ENCODE measurements around the gene KCNE1. TPM values are rescaled to one million over a fixed set of nuclear protein-coding genes. Genes with fewer than 3 reads are reported as not detected.

Gene KCNE1
- polyA plus RNA-seq, 2 of the 4 experiments (the other 2 are of a cell fraction), result 0.17 TPM; not detected in 1

GRCh38 chr21:34536311-34536710 lies 24.3 kb upstream of the KCNE1 start (continued):
- no peak for TF ChIP-seq CTCF (IDR thresholded peaks at IDR 0.05)
- no peak for TF ChIP-seq MAZ (IDR thresholded peaks at IDR 0.05; ENCODE audit: borderline replicate concordance, low read depth, low read length)
- no peak for TF ChIP-seq FOXS1 (CRISPR knock-in tag; IDR thresholded peaks at IDR 0.05)
- no peak for TF ChIP-seq HES2 (IDR thresholded peaks at IDR 0.05)
- no peak for TF ChIP-seq ESRRA (IDR thresholded peaks at IDR 0.05; ENCODE audit: borderline replicate concordance, low read length)
- no peak for TF ChIP-seq RARB (CRISPR knock-in tag; IDR thresholded peaks at IDR 0.05)
- TF ChIP-seq HMGXB4 (CRISPR knock-in tag; IDR thresholded peaks at IDR 0.05; ENCODE audit: borderline replicate concordance), result no peak
- no peak for TF ChIP-seq MAX (IDR thresholded peaks at IDR 0.05)
- TF ChIP-seq CHD2 (IDR thresholded peaks at IDR 0.05; ENCODE audit: low read length, partially characterized antibody), result no peak

GRCh38 chr21:34535886-34536285 lies 23.9 kb upstream of the KCNE1 start:
- POLR2A ChIA-PET, result no interaction called here
- H3K4me2 ChIP-seq, result no peak overlapping the region
- TF ChIP-seq ZSCAN20 (CRISPR knock-in tag; IDR thresholded peaks at IDR 0.05) (no peak), USF2 (IDR thresholded peaks at IDR 0.05) (no peak), HOXB5 (CRISPR knock-in tag; IDR thresholded peaks at IDR 0.05) (no peak), EHF (CRISPR knock-in tag; IDR thresholded peaks at IDR 0.05) (no peak), CTCF (IDR thresholded peaks at IDR 0.05) (no peak), KDM1A (IDR thresholded peaks at IDR 0.05; ENCODE audit: low read depth) (no peak)
- CTCF ChIA-PET, result no interaction called here
- no peak for ATAC-seq
- H3K27ac ChIP-seq, result no peak overlapping the region
- no peak for FAIRE-seq
- no peaks in the 10 kb centered on the region for H3K4me1 ChIP-seq
- no peak for DNase-seq (ENCODE audit: low read depth in 1 of 2, low spot score in 1 of 2)
- no peak overlapping the region for H3K4me3 ChIP-seq
- 86% methylated on average over 3 of the region's 3 CpGs for WGBS (ENCODE audit: missing lambda C conversion rate)
- no peaks in the 10 kb centered on the region for H3K9me3 ChIP-seq

- FAIRE-seq (no peak), ATAC-seq (no peak), DNase-seq (ENCODE audit: low read depth in 1 of 2, low spot score in 1 of 2) (no peak)
- WGBS (ENCODE audit: missing lambda C conversion rate), result 55% methylated on average over 2 of the region's 4 CpGs
- TF ChIP-seq ELK1 (IDR thresholded peaks at IDR 0.05; ENCODE audit: low read depth, low read length) (no peak), HOXB5 (CRISPR knock-in tag; IDR thresholded peaks at IDR 0.05) (no peak), CHD4 (IDR thresholded peaks at IDR 0.05; ENCODE audit: borderline replicate concordance) (no peak), HEYL (CRISPR knock-in tag; IDR thresholded peaks at IDR 0.05) (no peak), MAX (IDR thresholded peaks at IDR 0.05) (no peak)
- POLR2A ChIA-PET, result no interaction called here
- Histone ChIP-seq H3K4me2 (no peak overlapping the region), H3K4me3 (no peak overlapping the region), H3K9me3 (no peaks in the 10 kb centered on the region), H3K4me1 (no peaks in the 10 kb centered on the region), H3K27ac (no peak overlapping the region)
- CTCF ChIA-PET, result no interaction called here
Observed at GRCh38 chr21:34534522-34534921, 22.5 kb upstream of the KCNE1 start.

All from A549 (cell line).